GM18502 (cell line): Measurements from ENCODE around the gene FRMD4A.

ENCODE experiments used
- ATAC-seq: cut with Tn5 transposase; IDR thresholded peaks from one replicate; pipeline ENCODE4 v1.9.1; 2021; ENCODE audit warnings: mild to moderate bottlenecking; ENCODE audit not compliant: unreplicated experiment, poor library complexity

The FRMD4A gene

GRCh38 chr10:13681528-13681927 is 649.2 kb downstream of the FRMD4A start:
- ATAC-seq: no peak

- ATAC-seq: no peak
Observed at GRCh38 chr10:13681095-13681494, 649.6 kb downstream of the FRMD4A start.

- no peak for ATAC-seq
Observed at GRCh38 chr10:13678101-13678843, 652.5 kb downstream of the FRMD4A start.

GRCh38 chr10:13674645-13675588 is 655.8 kb downstream of the FRMD4A start:
- ATAC-seq: no peak

- no peak for ATAC-seq
Observed at GRCh38 chr10:13673156-13673555, 657.6 kb downstream of the FRMD4A start.

- ATAC-seq: no peak
Observed at GRCh38 chr10:13672548-13672947, 658.2 kb downstream of the FRMD4A start.

- no peak for ATAC-seq
Observed at GRCh38 chr10:13671904-13672303, 658.8 kb downstream of the FRMD4A start.

- no peak for ATAC-seq
Observed at GRCh38 chr10:13670311-13670710, 660.4 kb downstream of the FRMD4A start.

- no peak for ATAC-seq
Observed at GRCh38 chr10:13669901-13670300, 660.8 kb downstream of the FRMD4A start.

- no peak for ATAC-seq
Observed at GRCh38 chr10:13669182-13669855, 661.4 kb downstream of the FRMD4A start.

- ATAC-seq: no peak
Observed at GRCh38 chr10:13668126-13668525, 662.6 kb downstream of the FRMD4A start.

GRCh38 chr10:13665516-13666262 is 665.0 kb downstream of the FRMD4A start:
- no peak for ATAC-seq

GRCh38 chr10:13661256-13661655 is 669.5 kb downstream of the FRMD4A start:
- no peak for ATAC-seq

GRCh38 chr10:13660551-13660920 is 670.2 kb downstream of the FRMD4A start:
- no peak for ATAC-seq

GRCh38 chr10:13659887-13660550 is 670.7 kb downstream of the FRMD4A start:
- ATAC-seq: no peak

- ATAC-seq: no peak
Observed at GRCh38 chr10:13658871-13659685, 671.6 kb downstream of the FRMD4A start.

GRCh38 chr10:13658264-13658663 is 672.5 kb downstream of the FRMD4A start:
- no peak for ATAC-seq

- no peak for ATAC-seq
Observed at GRCh38 chr10:13657101-13657680, 673.5 kb downstream of the FRMD4A start.
